Esophagus (tissue), 2 donors: ENCODE measurements around the gene METRN. TPM values are rescaled to one million over a fixed set of nuclear protein-coding genes. Genes with fewer than 3 reads are reported as not detected.

Experiments used
- H3K27ac ChIP-seq, 2 donors: one replicate each; pipeline ENCODE4 v1.5.1; 2013; ENCODE audit warnings: low read depth in 2 of 2, mild to moderate bottlenecking in 2 of 2, inconsistent platforms in 1 of 2, low read length in 1 of 2, moderate library complexity in 1 of 2
- H3K27me3 ChIP-seq, 2 donors: one replicate each; pipeline ENCODE4 v1.6.1; 2013; ENCODE audit warnings: low read length in 2 of 2, control low read depth in 1 of 2, mild to moderate bottlenecking in 1 of 2; ENCODE audit not compliant: insufficient read depth in 2 of 2, control insufficient read depth in 1 of 2
- H3K36me3 ChIP-seq, 2 donors: one replicate each; pipeline ENCODE4 v1.6.1; 2013; ENCODE audit warnings: low read length in 1 of 2; ENCODE audit not compliant: control insufficient read depth in 2 of 2, insufficient read depth in 2 of 2
- H3K4me1 ChIP-seq, 2 donors: one replicate each; pipeline ENCODE4 v1.6.1; 2013; ENCODE audit warnings: low read length in 1 of 2; ENCODE audit not compliant: control insufficient read depth in 2 of 2, insufficient read depth in 2 of 2
- H3K4me3 ChIP-seq, 2 donors: one replicate each; pipeline ENCODE4 v1.5.1; 2013; ENCODE audit warnings: low read length in 2 of 2, mild to moderate bottlenecking in 2 of 2, low read depth in 1 of 2, moderate library complexity in 1 of 2
- H3K9me3 ChIP-seq, 2 donors: one replicate each; pipeline ENCODE4 v1.6.1; 2013; ENCODE audit warnings: mild to moderate bottlenecking in 2 of 2, low read depth in 1 of 2, low read length in 1 of 2, moderate library complexity in 1 of 2; ENCODE audit not compliant: control insufficient read depth in 2 of 2, insufficient read depth in 1 of 2
- WGBS, 2 donors: extraction: QIAGEN DNeasy Blood & Tissue Kit; methylation state at CpG; one replicate each; pipeline ENCODE4 v1.1.7; 2013; 5-methylcytosine and 5-hydroxymethylcytosine counted together
- polyA plus RNA-seq, 2 donors: library from polyadenylated mRNA; stranded (reverse); fragments of 200-250 nt; gene quantifications; one replicate each; pipeline ENCODE4 v1.2.3, GENCODE V29; 2013
- donor health status: healthy with polysubstance abuse.
- donor health status: Bipolar disorder and iron deficiency.

The METRN gene
- polyA plus RNA-seq, 2 donors: 6.5 to 11.5 TPM

DNA sequence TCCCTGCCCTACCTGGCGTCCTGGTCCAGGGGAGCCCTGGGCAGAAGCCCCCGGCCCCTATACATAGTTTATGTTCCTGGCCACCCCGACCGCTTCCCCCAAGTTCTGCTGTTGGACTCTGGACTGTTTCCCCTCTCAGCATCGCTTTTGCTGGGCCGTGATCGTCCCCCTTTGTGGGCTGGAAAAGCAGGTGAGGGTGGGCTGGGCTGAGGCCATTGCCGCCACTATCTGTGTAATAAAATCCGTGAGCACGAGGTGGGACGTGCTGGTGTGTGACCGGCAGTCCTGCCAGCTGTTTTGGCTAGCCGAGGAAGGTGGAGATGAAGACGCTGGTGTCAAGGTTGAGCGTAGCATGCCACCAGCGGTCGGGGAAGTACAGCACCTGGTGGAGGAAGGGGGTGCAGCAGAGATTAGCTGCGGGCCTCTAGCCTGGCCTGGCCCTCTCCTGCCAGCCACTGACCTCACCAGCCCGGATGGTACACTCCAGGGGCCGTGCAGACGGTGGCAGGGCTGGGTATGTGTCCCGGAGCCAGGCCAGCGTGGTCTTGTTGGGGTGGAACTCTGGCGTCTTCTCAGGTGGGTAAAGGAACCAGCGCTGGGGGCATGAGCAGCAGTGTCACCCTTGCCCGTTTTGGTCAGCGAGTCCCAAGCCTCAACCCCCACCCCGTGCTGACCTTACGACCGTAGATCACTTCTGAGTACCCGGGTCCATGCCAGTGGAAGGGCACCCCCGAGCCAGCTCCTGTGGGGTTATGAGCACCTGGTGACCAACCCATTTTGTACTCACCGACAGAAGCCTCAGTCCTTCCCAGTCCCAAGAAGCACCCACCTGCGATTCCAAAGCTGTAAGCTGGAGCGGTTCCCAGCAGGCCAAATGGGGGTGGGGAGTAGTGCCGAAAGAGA is 32.2 kb upstream of the METRN start:
- peaks cover 3 to 41% of the 10 kb centered on the region in 2 donors for H3K36me3 ChIP-seq
- H3K27ac ChIP-seq: peak overlapping the region; percentile 79 to 94
- WGBS, 2 donors: 70 to 74% methylated on average over 36 of the region's 36 CpGs
- H3K4me3 ChIP-seq: peak overlapping the region; percentile 55 to 70
- H3K27me3 ChIP-seq: no peaks in the 10 kb centered on the region
- no peaks in the 10 kb centered on the region for H3K9me3 ChIP-seq
- peaks cover 15 to 62% of the 10 kb centered on the region in 2 donors for H3K4me1 ChIP-seq

- Histone ChIP-seq H3K4me1 (peaks cover 15 to 56% of the 10 kb centered on the region in 2 donors), H3K27me3 (no peaks in the 10 kb centered on the region), H3K27ac (peak overlapping the region; percentile 79 to 94), H3K9me3 (no peaks in the 10 kb centered on the region), H3K4me3 (peak overlapping the region; percentile 55 to 70), H3K36me3 (peaks cover 4 to 41% of the 10 kb centered on the region in 2 donors)
- WGBS, 2 donors: 12 to 20% methylated on average over 32 to 57 of the region's 57 CpGs
These were observed 31.4 kb upstream of the METRN start for GRCh38 chr16:683396-684070.

DNA sequence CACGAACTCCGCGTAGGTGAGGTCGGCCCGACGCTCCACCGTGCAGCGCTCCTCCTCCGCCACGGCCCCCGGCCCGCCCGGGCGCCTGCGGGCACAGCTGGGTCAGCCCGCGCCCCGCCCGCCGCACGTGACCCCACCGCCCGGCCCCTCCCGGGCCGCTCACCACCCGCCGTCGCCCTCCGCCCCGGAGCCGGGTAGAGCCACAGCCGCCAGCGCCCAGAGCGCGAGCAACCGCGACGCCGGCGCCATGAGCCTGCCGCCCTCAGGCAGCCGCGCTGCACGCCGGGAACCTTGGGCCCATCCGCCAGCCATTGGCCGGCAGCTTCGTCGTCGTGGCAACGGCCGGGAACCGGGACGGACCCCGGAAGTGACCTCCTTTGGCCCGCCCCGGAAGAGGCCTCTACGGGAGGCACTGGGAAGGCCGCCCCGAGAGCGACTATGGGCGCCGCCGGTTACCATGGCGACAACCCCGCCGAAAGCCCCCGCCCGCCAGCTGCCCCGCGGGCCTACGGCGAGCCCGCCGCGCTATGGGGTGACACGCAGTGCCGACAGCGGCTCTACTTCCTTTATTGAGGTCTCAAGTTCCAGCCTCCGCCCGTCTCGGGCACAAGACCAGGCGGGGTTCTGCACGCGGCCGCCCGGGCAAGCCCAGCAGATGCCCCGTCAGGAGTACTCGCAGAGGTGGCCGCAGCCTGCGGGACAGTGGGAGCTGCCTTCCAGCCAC is 30.7 kb upstream of the METRN start, which contains the start of gene JMJD8:
TSS of gene JMJD8 (minus strand) at position 264 of the 724 bp plus-strand sequence. CDS start at position 249, 15 bp downstream.
- Histone ChIP-seq H3K36me3 (peaks cover 4 to 41% of the 10 kb centered on the region in 2 donors), H3K4me3 (peak within 1 kb of the TSS; percentile 55 to 70), H3K27ac (peak within 1 kb of the TSS; percentile 79 to 94), H3K4me1 (peaks cover 16 to 56% of the 10 kb centered on the region in 2 donors), H3K27me3 (no peaks in the 10 kb centered on the region), H3K9me3 (no peaks in the 10 kb centered on the region)
- WGBS, 2 donors: 0 to 2% methylated on average over 54 to 91 of the region's 91 CpGs

- Histone ChIP-seq H3K36me3 (peaks cover 4 to 41% of the 10 kb centered on the region in 2 donors), H3K4me3 (peak overlapping the region; percentile 22 to 55), H3K9me3 (no peaks in the 10 kb centered on the region), H3K27ac (peak overlapping the region in 1 of 2 donors; percentile 79), H3K27me3 (no peaks in the 10 kb centered on the region), H3K4me1 (peaks cover 20 to 57% of the 10 kb centered on the region in 2 donors)
- WGBS, 2 donors: 86% methylated on average over 61 of the region's 61 CpGs
These were observed 29.8 kb upstream of the METRN start for GRCh38 chr16:684961-685696.

DNA sequence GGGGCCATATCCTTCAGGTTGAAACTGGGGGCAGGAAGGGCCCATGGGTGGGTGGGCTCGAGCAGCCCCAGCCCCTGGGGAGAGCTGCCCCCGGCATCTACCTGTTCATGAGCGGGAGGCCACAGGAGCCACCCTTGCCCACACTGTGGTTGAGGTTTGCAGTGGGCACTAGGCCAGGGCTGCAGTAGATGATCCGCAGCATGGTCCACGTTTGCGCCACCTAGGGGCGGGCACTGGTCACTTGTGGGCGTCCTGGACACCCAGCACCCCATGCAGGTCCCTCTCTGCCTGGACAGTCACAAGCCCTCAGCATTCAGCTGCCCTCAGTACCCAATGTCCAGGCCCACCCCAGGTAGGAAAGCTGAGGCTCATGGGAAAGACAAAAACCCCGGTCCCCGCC is 29.0 kb upstream of the METRN start:
- Histone ChIP-seq H3K9me3 (no peaks in the 10 kb centered on the region), H3K27ac (no peak overlapping the region), H3K4me1 (peaks cover 17 to 57% of the 10 kb centered on the region in 2 donors), H3K4me3 (no peak overlapping the region), H3K36me3 (peaks cover 4 to 41% of the 10 kb centered on the region in 2 donors), H3K27me3 (no peaks in the 10 kb centered on the region)
- WGBS, 2 donors: 64 to 65% methylated on average over 10 of the region's 10 CpGs

- Histone ChIP-seq H3K9me3 (no peaks in the 10 kb centered on the region), H3K36me3 (peaks cover 4 to 35% of the 10 kb centered on the region in 2 donors), H3K27me3 (no peaks in the 10 kb centered on the region), H3K4me1 (peaks cover 10 to 53% of the 10 kb centered on the region in 2 donors), H3K27ac (no peak overlapping the region), H3K4me3 (no peak overlapping the region)
- WGBS, 2 donors: 88 to 91% methylated on average over 50 to 51 of the region's 51 CpGs
These were observed 28.3 kb upstream of the METRN start for GRCh38 chr16:686459-687260.

- H3K4me3 ChIP-seq: no peak overlapping the region
- WGBS, 2 donors: 89 to 91% methylated on average over 19 of the region's 19 CpGs
- no peaks in the 10 kb centered on the region for H3K9me3 ChIP-seq
- H3K27ac ChIP-seq: no peak overlapping the region
- no peaks in the 10 kb centered on the region for H3K27me3 ChIP-seq
- H3K36me3 ChIP-seq: peaks cover 4 to 26% of the 10 kb centered on the region in 2 donors
- peaks cover 7 to 49% of the 10 kb centered on the region in 2 donors for H3K4me1 ChIP-seq
These were observed 27.4 kb upstream of the METRN start for GRCh38 chr16:687499-687898.

- H3K4me1 ChIP-seq: peaks cover 7 to 38% of the 10 kb centered on the region in 2 donors
- peak overlapping the region; percentile 83 to 86 for H3K4me3 ChIP-seq
- H3K27me3 ChIP-seq: no peaks in the 10 kb centered on the region
- H3K9me3 ChIP-seq: no peaks in the 10 kb centered on the region
- H3K27ac ChIP-seq: peak overlapping the region; percentile 88 to 90
- WGBS, 2 donors: 77 to 79% methylated on average over 26 of the region's 26 CpGs
- peaks cover 4 to 18% of the 10 kb centered on the region in 2 donors for H3K36me3 ChIP-seq
These were observed 25.6 kb upstream of the METRN start for GRCh38 chr16:689175-689897.
